Islet of Langerhans (tissue), 1 donor: ENCODE results near the gene ADAMTS18.

ENCODE experiments used
- FAIRE-seq: peaks from one replicate; lab custom pipeline; 2011; peaks lifted over from hg19 to GRCh38; lab: Jason Lieb, UNC

ADAMTS18 gene

GRCh38 chr16:77328768-77329167 is 106.1 kb downstream of the ADAMTS18 start:
- no peak for FAIRE-seq

- FAIRE-seq: no peak
Measured at GRCh38 chr16:77328274-77328673, 106.6 kb downstream of the ADAMTS18 start.

- FAIRE-seq: no peak
Measured at GRCh38 chr16:77327717-77328116, 107.1 kb downstream of the ADAMTS18 start.

GRCh38 chr16:77324729-77325128 is 110.1 kb downstream of the ADAMTS18 start:
- no peak for FAIRE-seq

- no peak for FAIRE-seq
Measured at GRCh38 chr16:77323695-77324094, 111.1 kb downstream of the ADAMTS18 start.

- peak; percentile 79 for FAIRE-seq
Measured at GRCh38 chr16:77322757-77323156, 112.1 kb downstream of the ADAMTS18 start.

- no peak for FAIRE-seq
Measured at GRCh38 chr16:77317059-77317458, 117.8 kb downstream of the ADAMTS18 start.

GRCh38 chr16:77310877-77311276 is 124.0 kb downstream of the ADAMTS18 start:
- no peak for FAIRE-seq

GRCh38 chr16:77308163-77308561 is 126.7 kb downstream of the ADAMTS18 start:
- no peak for FAIRE-seq

GRCh38 chr16:77307426-77308162 is 127.2 kb downstream of the ADAMTS18 start:
- FAIRE-seq: no peak

GRCh38 chr16:77306075-77306474 is 128.8 kb downstream of the ADAMTS18 start:
- FAIRE-seq: no peak

GRCh38 chr16:77304877-77305276 is 130.0 kb downstream of the ADAMTS18 start:
- no peak for FAIRE-seq

- FAIRE-seq: no peak
Measured at GRCh38 chr16:77304134-77304533, 130.7 kb downstream of the ADAMTS18 start.

GRCh38 chr16:77302674-77303073 is 132.2 kb downstream of the ADAMTS18 start:
- no peak for FAIRE-seq

- no peak for FAIRE-seq
Measured at GRCh38 chr16:77302249-77302648, 132.6 kb downstream of the ADAMTS18 start.

GRCh38 chr16:77300256-77300655 is 134.6 kb downstream of the ADAMTS18 start:
- no peak for FAIRE-seq

- no peak for FAIRE-seq
Measured at GRCh38 chr16:77299395-77299794, 135.4 kb downstream of the ADAMTS18 start.

GRCh38 chr16:77298418-77299360 is 136.1 kb downstream of the ADAMTS18 start:
- FAIRE-seq: no peak

GRCh38 chr16:77297996-77298395 is 136.8 kb downstream of the ADAMTS18 start:
- no peak for FAIRE-seq

GRCh38 chr16:77295896-77296295 is 138.9 kb downstream of the ADAMTS18 start:
- no peak for FAIRE-seq

GRCh38 chr16:77290451-77291115 is 144.3 kb downstream of the ADAMTS18 start:
- peak; percentile 75 for FAIRE-seq

GRCh38 chr16:77289331-77289809 is 145.5 kb downstream of the ADAMTS18 start:
- no peak for FAIRE-seq

GRCh38 chr16:77288222-77288621 is 146.6 kb downstream of the ADAMTS18 start:
- no peak for FAIRE-seq
